ENCODE results near the gene GSDME. TPM values are rescaled to one million over a fixed set of nuclear protein-coding genes. Genes with fewer than 3 reads are reported as not detected.

Gene GSDME
- total RNA-seq, 1 experiment from 2014 or later, result 5.5 TPM

DNA sequence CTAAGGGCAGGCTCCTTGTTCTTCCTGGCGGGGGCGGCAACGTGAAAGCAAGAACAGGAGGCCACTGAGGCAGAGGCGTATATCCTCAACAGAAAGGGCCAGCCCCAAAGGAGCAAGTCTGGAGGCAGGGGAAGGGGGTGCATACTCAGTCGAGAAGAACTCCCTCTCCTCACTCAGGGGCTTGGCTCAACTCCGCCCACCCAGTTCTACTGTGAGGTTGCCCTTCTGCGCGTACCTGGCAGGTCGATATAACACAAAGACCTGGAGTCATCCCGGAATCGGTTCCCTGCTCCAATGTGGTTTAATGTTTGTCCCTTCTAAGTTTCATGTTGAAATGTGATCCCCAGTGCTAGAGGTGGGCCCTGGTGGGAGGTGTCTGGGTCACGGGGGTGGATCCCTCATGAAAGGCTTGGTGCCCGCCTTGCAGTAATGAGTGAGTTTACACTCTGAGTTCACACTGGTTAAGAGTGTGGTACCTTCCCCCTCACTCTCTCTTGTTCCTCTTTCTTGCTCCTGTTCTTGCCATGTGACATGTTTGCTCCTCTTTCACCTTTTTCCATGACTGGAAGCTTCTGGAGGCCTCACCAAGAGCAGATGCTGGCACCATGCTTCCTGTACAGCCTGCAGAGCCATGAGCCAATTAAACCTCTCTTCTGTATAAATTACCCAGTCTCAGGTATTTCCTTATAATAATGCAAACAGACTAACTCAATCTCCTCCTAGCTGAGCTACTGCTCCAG lies 32.6 kb downstream of the GSDME start:
- Histone ChIP-seq H3K4me2 (ENCODE audit: insufficient read depth, insufficient read length, low read length) (no peak overlapping the region), H3K56ac (ENCODE audit: insufficient read length, low read depth, low read length) (no peak overlapping the region), H3K14ac (ENCODE audit: insufficient read depth, low read length) (no peak overlapping the region), H3T11ph (ENCODE audit: low read length) (no peak overlapping the region), H3K4ac (ENCODE audit: low read depth, low read length) (no peak overlapping the region), H3K23ac (ENCODE audit: insufficient read length, low read depth, low read length) (no peak overlapping the region), H4K91ac (ENCODE audit: insufficient read length, low read depth, low read length) (no peak overlapping the region), H3K79me1 (ENCODE audit: insufficient read depth, low read depth, low read length, poor library complexity, severe bottlenecking) (no peaks in the 10 kb centered on the region), H4K8ac (replicated peaks; ENCODE audit: insufficient read length, low read depth, low read length) (no peak overlapping the region), H2AFZ (ENCODE audit: low read length) (no peak overlapping the region), H4K20me1 (ENCODE audit: control insufficient read depth, insufficient read depth, insufficient read length) (no peaks in the 10 kb centered on the region), H2AK5ac (ENCODE audit: insufficient read length, low read length) (no peak overlapping the region), H2BK12ac (ENCODE audit: insufficient read length, low read depth, low read length) (no peak overlapping the region), H2BK120ac (ENCODE audit: low read depth, low read length, poor library complexity, severe bottlenecking) (no peak overlapping the region), H3K23me2 (ENCODE audit: insufficient read length, low read depth, low read length, poor library complexity, severe bottlenecking) (no peaks in the 10 kb centered on the region), H3K9ac (ENCODE audit: extremely low read depth, insufficient read length, low read length) (no peak overlapping the region), H3K27me3 (ENCODE audit: insufficient read depth, low read length) (no peaks in the 10 kb centered on the region), H4K5ac (ENCODE audit: insufficient read length, low read depth, low read length) (no peak overlapping the region), H2BK5ac (ENCODE audit: insufficient read length, low read length) (no peak overlapping the region), H3K18ac (ENCODE audit: insufficient read length, low read depth, low read length) (no peak overlapping the region), H3K9me3 (ENCODE audit: control insufficient read depth, low read depth, low read length) (no peaks in the 10 kb centered on the region), H3K79me2 (ENCODE audit: insufficient read depth, low read length) (no peaks in the 10 kb centered on the region), H2BK20ac (ENCODE audit: low read depth, low read length, poor library complexity, severe bottlenecking) (no peak overlapping the region), H2BK15ac (ENCODE audit: low read depth, low read length) (no peak overlapping the region), H3K27ac (ENCODE audit: insufficient read length, low read depth, low read length) (no peak overlapping the region), H3K4me1 (ENCODE audit: insufficient read depth, low read length) (peaks cover 5% of the 10 kb centered on the region; the same call in 1 of the 2 replicates)
- no peak for TF ChIP-seq CTCF (conservative IDR thresholded peaks at IDR 0.05)
- Mint-ChIP-seq H3K36me3 (ENCODE audit: insufficient read depth in 1 of 3, low read depth in 3 of 3) (peaks cover 0 to 19% (median 1%) of the 10 kb centered on the region in 3 experiments; a peak in 5 of 7 replicates), H3K27ac (peak overlapping the region in 1 of 3 experiments; percentile 73; a peak in 3 of 7 replicates), H3K27me3 (ENCODE audit: low read depth) (peaks cover 33% of the 10 kb centered on the region), H3K4me1 (peaks cover 56% of the 10 kb centered on the region in 2 experiments), H3K9me3 (peaks cover 2 to 6% of the 10 kb centered on the region in 2 experiments; a peak in 2 of 5 replicates), H3K4me3 (no peak overlapping the region; a peak in 1 of 5 replicates)
- WGBS (ENCODE audit: extremely low coverage, insufficient read length, low lambda C conversion rate), result no CpG with 5 or more reads among the region's 13 CpGs
- DNase-seq, result no peak

Measured in H9 (cell line).